HG03575 (cell line): ENCODE data around the gene TXNDC11.
A peak's percentile ranks its signal among the peaks of the same experiment; 100 is the strongest.
"Not testable (repeated sequence)": the region's sequence is repeated elsewhere in the genome, so short reads cannot be mapped to it uniquely, and the experiment has no call there.

Experiments
- ATAC-seq: cut with Tn5 transposase; IDR thresholded peaks from one replicate; pipeline ENCODE4 v1.9.1; 2021; ENCODE audit not compliant: unreplicated experiment, insufficient number of reproducible peaks, low FRiP score; ENCODE audit errors: extremely low read depth

The TXNDC11 gene, protein sequence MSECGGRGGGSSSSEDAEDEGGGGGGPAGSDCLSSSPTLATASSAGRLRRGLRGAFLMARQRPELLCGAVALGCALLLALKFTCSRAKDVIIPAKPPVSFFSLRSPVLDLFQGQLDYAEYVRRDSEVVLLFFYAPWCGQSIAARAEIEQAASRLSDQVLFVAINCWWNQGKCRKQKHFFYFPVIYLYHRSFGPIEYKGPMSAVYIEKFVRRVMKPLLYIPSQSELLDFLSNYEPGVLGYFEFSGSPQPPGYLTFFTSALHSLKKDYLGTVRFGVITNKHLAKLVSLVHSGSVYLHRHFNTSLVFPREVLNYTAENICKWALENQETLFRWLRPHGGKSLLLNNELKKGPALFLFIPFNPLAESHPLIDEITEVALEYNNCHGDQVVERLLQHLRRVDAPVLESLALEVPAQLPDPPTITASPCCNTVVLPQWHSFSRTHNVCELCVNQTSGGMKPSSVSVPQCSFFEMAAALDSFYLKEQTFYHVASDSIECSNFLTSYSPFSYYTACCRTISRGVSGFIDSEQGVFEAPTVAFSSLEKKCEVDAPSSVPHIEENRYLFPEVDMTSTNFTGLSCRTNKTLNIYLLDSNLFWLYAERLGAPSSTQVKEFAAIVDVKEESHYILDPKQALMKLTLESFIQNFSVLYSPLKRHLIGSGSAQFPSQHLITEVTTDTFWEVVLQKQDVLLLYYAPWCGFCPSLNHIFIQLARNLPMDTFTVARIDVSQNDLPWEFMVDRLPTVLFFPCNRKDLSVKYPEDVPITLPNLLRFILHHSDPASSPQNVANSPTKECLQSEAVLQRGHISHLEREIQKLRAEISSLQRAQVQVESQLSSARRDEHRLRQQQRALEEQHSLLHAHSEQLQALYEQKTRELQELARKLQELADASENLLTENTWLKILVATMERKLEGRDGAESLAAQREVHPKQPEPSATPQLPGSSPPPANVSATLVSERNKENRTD

DNA sequence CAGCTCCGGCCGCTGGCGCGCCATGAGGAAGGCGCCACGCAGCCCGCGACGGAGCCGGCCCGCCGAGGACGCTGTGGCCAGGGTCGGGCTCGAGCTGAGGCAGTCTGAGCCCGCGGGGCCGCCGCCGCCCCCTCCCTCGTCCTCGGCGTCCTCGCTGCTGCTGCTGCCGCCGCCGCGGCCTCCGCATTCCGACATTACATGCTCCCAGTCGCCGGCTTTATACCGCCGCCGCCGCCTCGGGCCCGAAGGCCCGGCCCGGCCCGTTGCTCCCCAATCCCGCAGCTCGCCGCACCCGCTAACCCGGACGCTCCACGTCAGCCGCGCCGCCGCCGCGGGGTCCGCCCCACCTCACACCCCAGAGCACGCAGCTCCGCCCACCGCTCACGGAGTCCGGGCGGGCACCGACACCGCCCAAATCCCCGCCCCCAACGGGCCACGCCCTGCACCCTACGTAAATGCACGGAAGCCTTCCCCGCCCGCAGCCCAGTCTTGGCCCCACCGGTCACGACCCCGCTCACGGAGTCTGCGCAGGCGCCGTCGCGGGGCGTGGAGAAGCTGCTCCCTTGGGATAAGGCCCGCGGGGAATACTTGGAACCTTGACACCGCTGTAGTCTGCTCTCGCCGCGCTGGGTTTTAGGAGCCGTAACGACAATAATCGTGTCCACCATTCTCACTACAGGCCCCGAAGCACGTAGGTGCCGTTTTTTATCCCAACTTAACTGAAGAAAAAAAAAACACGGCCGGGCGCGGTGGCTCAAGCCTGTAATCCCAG lies at the start of gene TXNDC11:
TSS of gene TXNDC11 (minus strand) at position 322 of the 772 bp plus-strand sequence. CDS start at position 195, 127 bp downstream.
- ATAC-seq, result peak; percentile 61

DNA sequence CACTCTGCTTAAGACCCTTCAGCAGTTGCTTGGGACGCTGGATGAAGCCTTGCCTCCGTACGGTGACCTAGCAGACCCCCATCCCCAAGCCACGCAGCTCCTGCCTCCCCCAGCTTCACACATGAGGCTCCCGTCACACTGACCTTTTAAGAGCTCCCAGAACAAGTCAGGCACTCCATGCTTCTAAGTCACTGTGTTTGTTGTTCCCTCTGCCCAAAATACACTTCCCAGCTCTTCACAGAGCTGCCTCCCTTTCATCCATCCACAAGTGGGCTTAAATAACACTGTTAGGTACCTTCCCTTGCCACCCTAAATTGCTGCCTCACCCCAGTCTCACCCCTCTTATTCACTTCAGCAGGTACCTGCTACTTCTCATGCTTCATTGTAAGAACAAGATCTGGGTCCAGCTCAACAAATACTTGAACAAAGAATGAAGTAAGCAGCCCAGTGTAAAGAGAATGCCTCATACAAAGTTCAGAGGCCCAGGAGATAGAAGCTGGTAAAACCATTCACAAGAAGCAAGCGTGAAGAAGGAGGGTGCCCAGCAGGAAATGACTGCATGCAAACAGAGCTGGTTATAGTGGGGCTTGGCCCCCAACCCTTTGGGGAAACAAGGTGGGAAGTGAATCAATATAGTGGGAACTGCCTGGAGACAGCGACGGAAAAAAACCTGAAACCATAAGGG lies 48.6 kb upstream of the TXNDC11 start:
- no peak for ATAC-seq

DNA sequence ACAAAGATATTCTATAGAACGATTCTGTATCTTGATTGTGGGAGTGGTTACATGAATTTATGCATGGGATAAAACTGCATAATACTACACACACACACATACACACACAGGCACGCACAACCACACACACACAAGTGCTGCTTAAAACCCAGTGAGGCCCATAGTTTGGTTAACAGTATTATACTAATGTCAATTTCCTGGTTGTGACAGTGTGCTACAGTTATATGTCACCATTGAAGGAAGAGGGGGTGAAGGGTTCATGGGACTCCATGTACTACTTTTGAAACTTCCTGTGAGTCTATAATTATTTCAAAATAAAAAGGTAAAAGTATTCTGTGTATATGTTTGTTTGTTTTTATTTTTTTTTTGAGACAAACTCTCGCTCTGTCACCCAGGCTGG lies 46.3 kb upstream of the TXNDC11 start:
- no peak for ATAC-seq

DNA sequence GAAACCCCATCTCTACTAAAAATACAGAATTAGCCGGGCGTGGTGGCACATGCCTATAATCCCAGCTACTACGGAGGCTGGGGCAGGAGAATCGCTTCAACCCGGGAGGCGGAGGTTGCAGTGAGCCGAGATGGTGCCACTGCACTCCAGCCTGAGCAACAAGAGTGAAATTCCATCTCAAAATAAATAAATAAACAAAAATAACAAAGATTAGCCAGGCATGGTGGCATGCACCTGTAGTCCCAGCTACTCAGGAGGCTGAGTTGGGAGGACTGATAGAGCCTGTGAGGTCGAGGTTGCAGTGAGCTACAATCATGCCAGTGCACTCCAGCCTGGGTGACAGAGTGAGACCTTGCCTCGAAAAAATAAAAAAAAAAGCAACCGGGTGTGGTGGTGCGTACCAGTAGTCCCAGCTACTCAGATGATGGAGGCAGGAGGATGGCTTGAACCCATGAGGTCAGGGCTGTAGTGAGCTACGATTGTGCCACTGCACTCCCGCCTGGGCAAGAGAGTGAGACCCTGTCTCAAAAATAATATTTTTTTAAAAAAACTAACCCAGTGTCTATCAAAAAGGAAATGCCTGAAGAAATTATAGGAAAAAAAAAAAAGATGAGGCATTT lies 42.4 kb upstream of the TXNDC11 start:
- not testable (repeated sequence) for ATAC-seq

DNA sequence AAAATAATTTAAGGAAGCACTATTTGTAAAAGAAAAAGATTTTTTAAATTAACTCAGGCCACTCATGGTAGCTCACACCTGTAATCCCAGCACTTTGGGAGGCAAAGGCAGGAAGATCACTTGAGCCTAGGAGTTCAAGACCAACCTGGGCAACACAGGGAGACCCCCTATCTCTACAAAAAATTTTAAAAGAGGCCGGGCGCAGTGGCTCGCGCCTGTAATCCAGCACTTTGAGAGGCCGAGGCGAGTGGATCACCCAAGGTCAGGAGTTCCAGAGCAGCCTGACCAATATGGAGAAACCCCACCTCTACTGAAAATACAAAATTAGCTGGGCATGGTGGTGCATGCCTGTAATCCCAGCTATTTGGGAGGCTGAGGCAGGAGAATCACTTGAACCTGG lies 41.7 kb upstream of the TXNDC11 start:
- not testable (repeated sequence) for ATAC-seq

DNA sequence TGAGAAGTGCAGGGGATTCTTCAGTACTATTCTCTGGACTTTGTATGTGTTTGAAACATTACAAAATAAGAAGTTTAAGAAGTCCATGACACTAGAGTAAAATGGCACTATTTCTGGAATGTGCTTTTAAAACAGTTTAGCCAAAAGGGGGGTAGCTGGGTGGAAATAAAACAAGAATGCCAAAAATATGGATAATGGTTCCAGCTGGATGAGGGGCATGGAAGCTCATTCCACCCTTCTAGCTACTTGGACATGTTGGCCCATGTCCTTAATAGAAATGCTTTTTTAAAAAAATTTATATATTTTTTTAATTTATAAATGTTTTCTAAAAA lies 41.3 kb upstream of the TXNDC11 start:
- no peak for ATAC-seq

DNA sequence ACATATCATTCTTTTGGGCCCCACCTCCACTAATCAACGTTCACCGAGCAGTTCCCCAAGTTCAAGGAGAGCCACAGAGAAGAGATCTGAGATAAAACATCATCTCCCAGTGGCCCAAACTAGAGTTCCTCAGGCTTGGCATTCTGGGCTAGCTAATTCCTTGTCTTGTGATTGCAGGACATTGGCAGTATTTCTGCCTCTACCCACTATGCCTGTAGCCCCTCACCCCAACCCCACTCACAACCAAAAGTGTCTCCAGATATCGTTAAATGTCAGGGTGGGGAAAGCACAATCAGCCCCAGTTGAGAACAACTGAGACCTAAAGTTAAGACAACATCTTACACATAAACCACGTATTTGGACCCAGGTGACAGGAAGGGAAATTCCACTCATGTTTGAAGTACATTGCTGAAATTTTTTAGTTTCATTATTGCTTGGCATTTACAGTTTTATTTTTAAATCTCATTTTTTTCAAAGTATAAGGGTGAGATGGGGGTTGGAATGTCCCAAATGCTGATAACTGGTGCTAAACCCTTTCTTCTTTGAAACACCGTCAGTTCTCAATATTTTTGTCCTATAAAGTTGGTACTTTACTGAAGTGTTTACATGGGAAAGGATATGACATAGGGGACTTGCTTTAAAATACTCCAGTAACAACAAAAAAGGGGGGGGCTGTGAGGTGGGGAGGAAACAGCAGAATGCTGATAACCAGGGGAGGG lies 40.8 kb upstream of the TXNDC11 start:
- peak; percentile 44 for ATAC-seq

DNA sequence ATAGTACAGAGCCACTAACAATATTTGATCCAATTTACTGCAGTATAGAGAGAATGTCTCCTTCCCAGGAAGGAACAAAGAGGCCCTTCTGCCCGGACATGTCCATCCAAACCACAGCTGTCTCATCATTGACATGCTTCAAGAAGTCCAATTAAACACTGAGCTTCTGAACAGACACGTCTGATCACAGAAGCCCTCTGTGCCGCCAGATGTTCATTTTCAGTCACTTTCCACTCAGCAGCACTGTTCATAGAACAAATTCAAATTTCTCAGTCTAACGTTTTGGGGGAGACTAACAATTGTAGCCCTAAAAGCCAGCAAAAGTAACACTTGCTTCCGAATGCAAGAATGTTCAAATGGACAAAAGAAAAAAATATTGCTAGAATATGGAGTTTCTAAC lies 39.1 kb upstream of the TXNDC11 start:
- no peak for ATAC-seq

DNA sequence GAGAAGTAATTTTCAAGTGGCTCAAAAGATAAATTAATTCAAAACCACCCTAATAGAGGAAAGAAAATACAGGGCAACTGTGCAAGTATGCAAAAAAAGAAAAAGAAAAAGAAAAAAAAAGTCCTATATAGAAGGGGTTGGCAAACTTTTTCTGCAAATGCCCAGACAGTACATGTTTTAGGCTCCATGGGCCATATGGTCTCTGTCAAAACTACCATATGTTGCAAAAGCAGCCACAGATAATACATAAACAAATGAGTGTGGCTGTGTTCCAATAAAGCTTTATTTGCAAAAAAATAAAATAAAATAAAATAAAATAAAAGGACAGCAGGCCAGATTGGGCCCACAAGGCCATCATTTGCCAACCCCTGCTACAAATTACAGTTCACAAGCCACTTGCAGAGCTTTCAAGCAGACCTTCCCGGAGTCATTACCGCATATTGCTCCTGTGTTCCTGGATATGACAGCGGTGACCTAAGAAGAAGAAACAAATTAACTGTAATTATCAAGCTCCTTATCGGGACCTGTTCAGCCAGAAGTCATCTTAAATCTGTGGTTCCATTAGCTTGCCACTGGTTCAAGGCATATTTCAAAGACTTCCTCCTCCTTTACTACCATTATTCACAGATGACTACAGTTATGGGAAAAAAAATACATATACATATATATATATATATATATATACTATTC lies 38.5 kb upstream of the TXNDC11 start:
- ATAC-seq, result no peak

DNA sequence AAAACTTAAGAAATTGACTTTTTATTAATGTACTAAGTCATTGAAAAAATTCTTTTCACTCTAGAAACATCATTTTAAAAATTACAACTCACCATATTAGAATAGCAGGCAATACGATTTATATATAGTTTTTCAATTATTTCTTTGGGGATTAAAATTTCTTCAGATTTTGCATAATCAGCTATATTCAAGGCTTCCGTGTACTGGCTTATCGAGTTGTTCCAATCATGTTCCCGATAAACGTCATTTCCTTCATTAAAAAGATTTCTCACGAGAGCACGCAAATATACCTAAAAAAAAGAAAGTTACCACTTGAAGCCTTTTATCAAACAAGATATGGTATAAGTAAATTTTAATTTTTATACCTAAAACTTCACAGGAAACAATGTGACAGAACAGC lies 36.4 kb upstream of the TXNDC11 start:
- no peak for ATAC-seq

DNA sequence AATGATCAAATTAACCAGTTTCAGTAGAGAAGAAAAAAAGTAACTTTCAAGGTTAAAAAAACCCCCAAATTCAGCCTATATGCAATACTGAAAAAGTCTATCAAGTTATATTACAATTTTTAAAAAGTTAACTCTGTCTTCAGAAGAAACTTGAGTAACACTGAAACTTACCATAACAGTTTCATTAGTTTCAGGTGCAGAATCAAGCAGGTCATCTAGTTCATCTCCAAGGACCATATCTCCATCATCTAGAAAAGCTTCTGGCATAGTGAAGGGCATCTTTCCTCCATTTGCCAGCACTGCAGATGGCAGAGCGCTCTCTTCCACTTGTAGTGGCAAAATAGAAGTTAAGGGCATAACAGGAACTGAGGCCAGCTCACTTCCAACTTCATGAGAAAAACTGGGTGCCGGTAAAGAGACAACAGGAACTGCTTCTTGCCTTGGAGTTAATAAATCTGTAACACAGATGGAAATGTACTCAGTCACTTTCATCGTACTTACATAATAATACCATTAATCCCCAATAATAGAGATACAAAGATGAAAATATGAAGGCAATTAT lies 31.5 kb upstream of the TXNDC11 start:
- no peak for ATAC-seq

DNA sequence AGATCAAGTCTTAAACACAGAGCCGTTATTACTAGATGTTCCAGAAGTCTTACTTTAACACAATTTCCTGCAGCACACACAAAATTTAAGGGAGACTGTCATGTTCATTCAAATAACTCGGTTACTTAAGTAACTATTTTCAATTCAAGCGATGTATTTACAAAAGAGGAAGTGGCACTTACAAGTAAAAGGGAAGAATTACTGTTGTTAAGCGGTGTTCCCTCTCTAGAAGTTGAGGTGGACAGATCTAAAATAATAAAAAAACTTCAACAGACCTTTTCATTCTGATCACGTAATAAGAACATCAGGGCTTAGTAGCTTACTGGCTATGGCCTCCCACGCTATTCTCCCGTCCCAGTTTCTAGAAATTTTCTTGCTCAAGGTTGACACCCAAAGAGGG lies 26.2 kb upstream of the TXNDC11 start:
- ATAC-seq, result peak; percentile 58

DNA sequence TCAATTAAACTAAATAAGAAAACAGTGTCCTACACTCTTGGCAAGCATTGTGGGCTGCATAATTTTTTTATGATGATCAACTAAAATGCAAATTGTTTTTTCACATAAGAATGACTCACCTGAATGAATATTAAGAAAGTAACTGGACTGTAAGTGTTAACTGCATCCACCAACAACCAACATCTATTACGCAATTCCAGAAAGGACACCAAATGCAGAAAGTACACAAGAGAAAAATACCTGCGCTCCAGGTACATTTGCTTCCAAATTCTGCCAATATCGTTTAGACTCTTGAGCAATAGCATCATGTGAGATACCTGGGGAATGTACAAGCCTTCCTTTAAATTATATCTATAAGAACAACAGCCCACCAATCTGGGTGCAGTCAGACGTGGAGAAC lies 19.8 kb upstream of the TXNDC11 start:
- ATAC-seq, result no peak

DNA sequence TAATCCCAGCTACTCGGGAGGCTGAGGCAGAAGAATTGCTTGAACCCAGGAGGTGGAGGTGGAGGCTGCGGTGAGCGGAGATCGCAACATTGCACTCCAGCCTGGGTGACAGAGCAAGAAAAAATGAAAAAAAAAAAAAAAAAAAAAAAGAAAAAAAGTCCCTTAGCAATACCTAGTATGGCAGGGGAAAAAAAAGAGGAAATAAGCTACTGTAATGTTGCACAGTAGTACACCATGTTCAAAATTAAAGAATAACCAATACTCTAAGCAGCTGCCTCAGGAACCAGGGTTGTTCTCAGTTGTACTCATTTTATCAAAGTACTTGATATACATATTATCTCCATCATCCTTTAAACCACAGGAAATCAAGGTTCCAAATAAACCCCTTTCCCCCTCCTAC lies 17.3 kb upstream of the TXNDC11 start:
- ATAC-seq, result no peak

DNA sequence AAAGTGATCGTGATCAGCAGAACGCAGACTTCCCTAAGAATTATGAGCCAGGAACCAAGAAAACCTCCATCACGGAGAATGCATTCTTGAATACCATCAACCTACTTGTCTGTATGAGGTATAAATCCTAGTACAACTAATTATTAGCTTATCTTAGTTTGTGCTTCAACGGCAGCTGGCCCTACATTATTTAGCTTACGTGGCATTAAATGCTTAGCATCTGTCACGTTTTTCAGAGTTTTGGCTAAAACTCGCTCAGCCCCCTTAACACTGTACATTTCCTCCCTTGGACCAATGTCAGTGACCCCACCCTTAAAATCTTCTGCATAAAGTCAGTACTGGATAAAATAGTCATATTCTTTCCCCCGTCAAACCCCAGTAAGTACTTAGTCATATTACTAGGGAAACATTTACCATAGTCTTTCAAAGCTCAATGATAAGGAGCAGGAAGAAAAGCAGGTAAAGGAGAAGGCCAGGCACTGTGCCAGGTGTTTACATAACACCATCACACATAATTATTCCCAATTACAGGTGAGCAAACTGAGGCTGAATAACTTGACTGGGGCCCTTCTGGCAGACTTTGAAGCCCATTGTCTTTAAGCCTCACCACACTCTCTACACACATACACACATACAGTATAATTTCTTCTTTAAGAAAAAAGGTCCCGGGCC lies 16.6 kb upstream of the TXNDC11 start:
- ATAC-seq, result no peak

DNA sequence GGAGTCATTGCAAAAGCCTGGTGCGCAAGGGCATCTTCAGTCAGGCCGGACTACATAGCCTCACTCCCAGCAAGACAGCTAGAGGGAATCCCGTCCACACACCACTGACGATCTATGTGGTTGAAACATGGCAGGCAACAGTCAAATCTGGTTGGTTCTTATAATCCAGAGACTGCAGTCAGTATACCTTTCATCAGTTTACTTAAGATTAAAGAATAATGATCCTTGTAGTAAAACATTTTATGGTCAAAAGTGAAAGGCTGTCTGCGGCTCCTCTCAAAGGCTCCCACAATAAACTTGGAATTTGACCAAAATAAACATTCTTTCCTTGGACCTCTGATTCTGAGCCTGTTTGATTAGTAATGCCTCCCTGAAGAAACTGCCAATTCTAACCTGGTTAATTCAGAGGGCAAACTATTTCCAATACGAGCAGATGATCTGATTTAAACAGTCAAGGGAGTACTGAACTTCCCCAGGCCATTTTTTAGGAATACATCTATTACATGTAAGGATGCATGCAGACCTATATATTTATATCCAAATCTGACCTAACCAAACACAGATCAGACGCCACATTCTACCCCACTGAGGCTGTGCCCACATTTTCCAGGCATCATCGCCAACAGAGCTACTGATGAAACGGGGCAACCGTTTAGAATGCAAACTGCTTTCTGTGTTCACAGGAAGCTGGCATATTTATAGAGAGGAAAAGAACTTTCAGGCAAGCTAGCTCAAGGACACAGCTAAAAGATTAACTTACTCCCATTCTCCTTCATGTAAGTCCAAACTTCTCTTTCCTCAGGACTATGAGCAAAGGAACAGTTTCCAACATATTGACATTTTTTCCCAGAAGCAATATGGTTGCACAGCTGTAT lies 15.3 kb upstream of the TXNDC11 start:
- no peak for ATAC-seq
